Natural killer cell (primary cell): Measurements from ENCODE around the gene UGT2A3. TPM values are rescaled to one million over a fixed set of nuclear protein-coding genes. Genes with fewer than 3 reads are reported as not detected.

Experiments
- ATAC-seq, 3 donors: fragments of 150-1000 bp in 2 of 3; fragments of 200-7000 bp in 1 of 3; cut with Tn5 transposase; 1 replicate in 1 of 3; 2 replicates in 2 of 3; pipeline ENCODE4 v1.10.0; 2021; ENCODE audit warnings: mild to moderate bottlenecking in 2 of 3, moderate library complexity in 2 of 3
- DNase-seq, 2 donors: peaks; one replicate each; pipeline versions ENCODE4 v3.0.0 to v3.0.0-alpha.2; 2013 to 2021; ENCODE audit warnings: mixed read lengths in 1 of 2
- H3K27ac ChIP-seq: one replicate; pipeline ENCODE4 v1.5.1; 2013; ENCODE audit warnings: mild to moderate bottlenecking, low read length
- H3K27me3 ChIP-seq: one replicate; pipeline ENCODE4 v1.6.1; 2013; ENCODE audit warnings: low read length; ENCODE audit not compliant: control insufficient read depth, insufficient read depth
- H3K36me3 ChIP-seq: one replicate; pipeline ENCODE4 v1.6.1; 2013; ENCODE audit warnings: low read length; ENCODE audit not compliant: control insufficient read depth, insufficient read depth
- H3K4me1 ChIP-seq: one replicate; pipeline ENCODE4 v1.6.1; 2013; ENCODE audit warnings: low read length; ENCODE audit not compliant: control insufficient read depth, insufficient read depth
- H3K4me3 ChIP-seq: one replicate; pipeline ENCODE4 v1.5.1; 2013; ENCODE audit warnings: low read length
- H3K9me3 ChIP-seq: one replicate; pipeline ENCODE4 v1.6.1; 2013; ENCODE audit warnings: low read length; ENCODE audit not compliant: control insufficient read depth, insufficient read depth
- H3K27ac Mint-ChIP-seq, 2 donors: one replicate each; pipeline ENCODE4 v1.8.0; 2022; ENCODE audit warnings: mild to moderate bottlenecking in 2 of 2, mixed read lengths in 2 of 2, moderate library complexity in 1 of 2
- H3K27me3 Mint-ChIP-seq, 2 donors: one replicate each; pipeline ENCODE4 v1.8.0; 2022; ENCODE audit warnings: low read depth in 2 of 2, mixed read lengths in 2 of 2
- H3K36me3 Mint-ChIP-seq: one replicate; pipeline ENCODE4 v1.8.0; 2022; ENCODE audit warnings: mixed read lengths
- H3K4me1 Mint-ChIP-seq, 2 donors: one replicate each; pipeline ENCODE4 v1.8.0; 2022; ENCODE audit warnings: mixed read lengths in 2 of 2
- H3K4me3 Mint-ChIP-seq: one replicate; pipeline ENCODE4 v1.8.0; 2022; ENCODE audit warnings: mild to moderate bottlenecking, moderate library complexity, mixed read lengths
- H3K9me3 Mint-ChIP-seq, 2 donors: one replicate each; pipeline ENCODE4 v1.8.0; 2022; ENCODE audit warnings: mixed read lengths in 2 of 2
- CTCF ChIP-seq: fragments of 200-600 bp; IDR thresholded peaks from one replicate; pipeline ENCODE4 v1.8.0; 2022; ENCODE audit warnings: antibody characterized with exemption
- WGBS: methylation state at CpG from one replicate; pipeline ENCODE4 v1.1.7; 2013; ENCODE audit warnings: missing lambda C conversion rate; ENCODE audit not compliant: insufficient coverage; 5-methylcytosine and 5-hydroxymethylcytosine counted together
- intact Hi-C: fragments of 100-400 bp; cut with micrococcal nuclease; formaldehyde crosslinking; loops from one replicate; pipeline ENCODE4 v1.14.2; 2022
- total RNA-seq, 4 donors: library from RNA; stranded (reverse); fragments of 120-200 nt in 1 of 4; gene quantifications; one replicate each; pipeline versions ENCODE4 v1.2.3 to v1.2.4, GENCODE V29; 2013 to 2022

The UGT2A3 gene
- not detected for total RNA-seq
- total RNA-seq (2013): not detected

GRCh38 chr4:68951078-68951805 lies at the start of gene UGT2A3:
UGT2A3 (minus strand) TSS chr4:68951804; CDS start chr4:68951760, 44 bp downstream.
- H3K27ac Mint-ChIP-seq: no peak within 1 kb of the TSS

GRCh38 chr4:68997040-68997439 lies 45.4 kb upstream of the UGT2A3 start:
- ATAC-seq: no peak
- H3K4me3 Mint-ChIP-seq: no peak overlapping the region
- DNase-seq: no peak
- H3K4me3 ChIP-seq: no peak overlapping the region
- intact Hi-C loops: no loop called here
- H3K9me3 ChIP-seq: no peaks in the 10 kb centered on the region
- peaks cover 6 to 11% of the 10 kb centered on the region in 2 donors for H3K9me3 Mint-ChIP-seq
- H3K27ac ChIP-seq: no peak overlapping the region
- H3K27me3 ChIP-seq: no peaks in the 10 kb centered on the region
- no peaks in the 10 kb centered on the region for H3K4me1 Mint-ChIP-seq
- TF ChIP-seq CTCF: no peak
- H3K36me3 ChIP-seq: no peaks in the 10 kb centered on the region
- H3K27me3 Mint-ChIP-seq: no peaks in the 10 kb centered on the region
- H3K36me3 Mint-ChIP-seq: no peaks in the 10 kb centered on the region
- no peak overlapping the region for H3K27ac Mint-ChIP-seq
- WGBS: 74% methylated on average over 3 of the region's 3 CpGs
- H3K4me1 ChIP-seq: no peaks in the 10 kb centered on the region

More at GRCh38 chr4:68951078-68951805, at the start of gene UGT2A3:
- Mint-ChIP-seq H3K4me1 (no peaks in the 10 kb centered on the region), H3K4me3 (no peak within 1 kb of the TSS), H3K9me3 (peaks cover 6 to 7% of the 10 kb centered on the region in 2 donors), H3K36me3 (no peaks in the 10 kb centered on the region), H3K27me3 (no peaks in the 10 kb centered on the region)
- WGBS: 81% methylated on average over 5 of the region's 5 CpGs
- no peak for TF ChIP-seq CTCF
- Histone ChIP-seq H3K27ac (no peak within 1 kb of the TSS), H3K4me3 (no peak within 1 kb of the TSS), H3K36me3 (no peaks in the 10 kb centered on the region), H3K27me3 (no peaks in the 10 kb centered on the region), H3K4me1 (no peaks in the 10 kb centered on the region), H3K9me3 (no peaks in the 10 kb centered on the region)
- ATAC-seq: no peak
- intact Hi-C loops: no loop called here
- DNase-seq: no peak

DNA sequence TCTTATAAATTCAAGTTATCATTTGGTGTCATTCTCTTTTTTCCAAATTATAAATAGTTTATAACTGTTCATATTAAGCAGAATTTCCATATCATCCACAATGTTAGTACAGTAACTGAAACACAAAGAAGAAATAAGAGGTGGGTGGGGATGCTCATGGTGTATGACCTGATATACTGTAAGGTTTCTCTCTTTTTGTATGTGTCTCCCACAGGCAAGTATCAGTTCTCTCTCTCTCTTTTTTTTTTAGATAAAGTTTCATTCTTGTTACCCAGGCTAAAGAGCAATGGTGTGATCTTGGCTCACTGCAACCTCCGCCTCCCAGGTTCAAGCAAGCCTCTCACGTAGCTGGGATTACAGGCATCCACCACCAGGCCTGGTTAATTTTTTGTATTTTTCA lies 43.7 kb upstream of the UGT2A3 start:
- no peak overlapping the region for H3K4me3 ChIP-seq
- Mint-ChIP-seq H3K4me1 (no peaks in the 10 kb centered on the region), H3K27me3 (no peaks in the 10 kb centered on the region), H3K9me3 (peaks cover 6 to 11% of the 10 kb centered on the region in 2 donors), H3K27ac (no peak overlapping the region), H3K4me3 (no peak overlapping the region), H3K36me3 (no peaks in the 10 kb centered on the region)
- H3K4me1 ChIP-seq: no peaks in the 10 kb centered on the region
- no peak for ATAC-seq
- H3K27me3 ChIP-seq: no peaks in the 10 kb centered on the region
- H3K27ac ChIP-seq: no peak overlapping the region
- H3K9me3 ChIP-seq: no peaks in the 10 kb centered on the region
- intact Hi-C loops: no loop called here
- H3K36me3 ChIP-seq: no peaks in the 10 kb centered on the region
- no peak for TF ChIP-seq CTCF
- no CpG with 5 or more reads among the region's 2 CpGs for WGBS
- no peak for DNase-seq

- H3K27me3 ChIP-seq: no peaks in the 10 kb centered on the region
- Mint-ChIP-seq H3K4me1 (no peaks in the 10 kb centered on the region), H3K27ac (no peak overlapping the region), H3K9me3 (peaks cover 2 to 10% of the 10 kb centered on the region in 2 donors), H3K27me3 (no peaks in the 10 kb centered on the region), H3K36me3 (peaks cover 8% of the 10 kb centered on the region), H3K4me3 (no peak overlapping the region)
- 76% methylated on average over 2 of the region's 2 CpGs for WGBS
- intact Hi-C loops: no loop called here
- no peaks in the 10 kb centered on the region for H3K36me3 ChIP-seq
- no peaks in the 10 kb centered on the region for H3K9me3 ChIP-seq
- ATAC-seq: no peak
- H3K4me1 ChIP-seq: no peaks in the 10 kb centered on the region
- H3K4me3 ChIP-seq: no peak overlapping the region
- no peak for TF ChIP-seq CTCF
- H3K27ac ChIP-seq: no peak overlapping the region
- DNase-seq: no peak
These were observed 35.4 kb upstream of the UGT2A3 start for GRCh38 chr4:68987007-68987406.
